ENCODE data around the gene CCDC192. TPM values are rescaled to one million over a fixed set of nuclear protein-coding genes. Genes with fewer than 3 reads are reported as not detected.

Gene CCDC192
- total and polyA plus RNA-seq, 2 of the 4 experiments (the other 2 are of a cell fraction) = not detected

- H2BK120ac ChIP-seq (ENCODE audit: low read depth, low read length) = no peak overlapping the region
- no peak overlapping the region for H3K14ac ChIP-seq (replicated peaks; ENCODE audit: low read depth, low read length)
- H2BK20ac ChIP-seq (ENCODE audit: low read depth, low read length) = no peak overlapping the region
- no peak overlapping the region for H3K4ac ChIP-seq (ENCODE audit: low read depth, low read length)
- H2BK5ac ChIP-seq (ENCODE audit: low read depth, low read length, poor library complexity, severe bottlenecking) = no peak overlapping the region
- intact Hi-C loops (cut with micrococcal nuclease) = no loop called here
- no peak for TF ChIP-seq BHLHE40 (IDR thresholded peaks at IDR 0.05; ENCODE audit: low read depth, low read length)
- ChIA-PET CTCF (no interaction called here), POLR2A (ENCODE audit: unreplicated experiment) (no interaction called here)
- H3K27ac ChIP-seq (ENCODE audit: insufficient read depth, low read length) = no peak overlapping the region
- H4K5ac ChIP-seq (ENCODE audit: low read depth, low read length) = no peak overlapping the region
- H2AK9ac ChIP-seq (replicated peaks; ENCODE audit: low read depth, low read length, poor library complexity) = no peak overlapping the region
- in situ Hi-C loops (cut with MboI; ENCODE audit: low sequenced_read_pairs) = no loop called here
- H3K36me3 ChIP-seq (ENCODE audit: control insufficient read depth, insufficient read depth, low read length) = no peaks in the 10 kb centered on the region
- dilution Hi-C loops (cut with HindIII; ENCODE audit: low sequenced_read_pairs, unreplicated experiment) = no loop called here
- no peak overlapping the region for H2AK5ac ChIP-seq (ENCODE audit: low read depth, low read length)
- DNase-seq (no peak), ATAC-seq (ENCODE audit: low read depth) (no peak)
- H4K91ac ChIP-seq (ENCODE audit: insufficient read depth, low read depth, low read length) = no peak overlapping the region
- H3K27me3 ChIP-seq (ENCODE audit: control insufficient read depth, insufficient read depth, low read length) = no peaks in the 10 kb centered on the region
- no peaks in the 10 kb centered on the region for H3K9me1 ChIP-seq (ENCODE audit: insufficient read depth, low read length)
- no peak overlapping the region for H3K4me3 ChIP-seq (ENCODE audit: insufficient read depth, low read depth, low read length)
- H3K56ac ChIP-seq (ENCODE audit: extremely low read depth, insufficient read depth, low read length) = no peak overlapping the region
- no TSS peak for BruUV-seq (replicated peaks)
- H2BK15ac ChIP-seq (ENCODE audit: low read depth, low read length) = no peak overlapping the region
- H3K9me3 ChIP-seq (ENCODE audit: control insufficient read depth, insufficient read depth, low read length) = 0 out of 2 replicates have a peak, but pooled peaks cover 4% of the 10 kb centered on the region
- no peaks in the 10 kb centered on the region for H3K79me1 ChIP-seq (ENCODE audit: low read depth in 1 of 2, low read length in 2 of 2)
- no peak overlapping the region for H3K23ac ChIP-seq (ENCODE audit: low read depth, low read length)
- no peak overlapping the region for H3K18ac ChIP-seq (ENCODE audit: low read depth, low read length)
- H3K4me1 ChIP-seq (ENCODE audit: control insufficient read depth, insufficient read depth, low read length) = no peaks in the 10 kb centered on the region
- H4K20me1 ChIP-seq (ENCODE audit: insufficient read depth, low read length) = no peaks in the 10 kb centered on the region
- no peak overlapping the region for H3K9ac ChIP-seq (ENCODE audit: low read depth, low read length)
- WGBS, 2 experiments (ENCODE audit: extremely low coverage in 2 of 2, insufficient read length in 1 of 2) = no CpG with 5 or more reads among the region's 1 CpG
- H3K4me2 ChIP-seq (ENCODE audit: low read depth, low read length) = no peak overlapping the region
- H2AFZ ChIP-seq (replicated peaks; ENCODE audit: low read length, poor library complexity) = no peak overlapping the region
- H4K8ac ChIP-seq (ENCODE audit: low read depth in 2 of 2, low read length in 2 of 2) = no peak overlapping the region
These were observed 15.0 kb downstream of the CCDC192 start for GRCh38 chr5:127718181-127718580.

Data from IMR-90 (cell line).